ENCODE results near the gene URM1. TPM values are rescaled to one million over a fixed set of nuclear protein-coding genes. Genes with fewer than 3 reads are reported as not detected.

The URM1 gene
- total RNA-seq, 1 experiment from 2014 or later: 45.4 TPM

DNA sequence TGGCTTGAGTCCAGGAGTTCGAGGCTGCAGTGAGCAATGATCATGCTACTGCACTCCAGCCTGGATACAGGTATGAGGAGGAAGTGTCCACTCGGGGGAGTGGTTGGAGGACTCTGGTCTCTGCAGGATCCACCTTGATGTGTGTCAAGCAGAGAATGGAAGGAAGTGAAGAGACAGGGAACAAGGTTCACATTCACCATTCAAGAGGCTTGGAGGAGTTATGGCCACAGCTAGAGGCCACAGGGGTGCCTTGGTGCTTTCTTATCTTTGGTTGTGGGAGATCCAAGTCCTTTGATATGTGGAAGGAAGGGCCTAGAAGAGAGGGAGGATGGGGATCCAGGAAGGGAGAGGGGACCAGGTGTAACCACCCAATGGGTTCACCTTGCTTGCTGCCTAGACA is 44.1 kb downstream of the URM1 start:
- no peak for DNase-seq (ENCODE audit: low read depth, low spot score)

DNA sequence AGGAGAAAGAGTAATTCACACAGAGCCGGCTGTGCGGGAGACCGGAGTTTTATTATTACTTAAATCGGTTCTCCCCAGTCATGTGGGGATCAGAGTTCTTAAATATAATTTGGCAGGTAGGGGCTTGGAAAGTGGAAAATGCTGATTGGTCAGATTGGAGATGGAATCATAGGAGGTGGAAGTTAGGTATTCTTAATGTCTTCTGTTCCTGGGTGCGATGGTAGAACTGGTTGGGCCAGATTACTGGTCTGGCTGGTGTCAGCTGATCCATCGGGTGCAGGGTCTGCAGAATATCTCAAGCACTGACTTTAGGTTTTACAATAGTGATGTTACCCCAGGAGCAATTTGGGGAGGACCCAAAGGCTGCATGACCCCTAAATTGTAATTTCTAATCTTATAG is 44.8 kb downstream of the URM1 start:
- Histone ChIP-seq H3K4me3 (ENCODE audit: low read depth in 2 of 2, low read length in 2 of 2) (no peak overlapping the region), H3K4me1 (ENCODE audit: control insufficient read depth, insufficient read depth, low read length) (peaks cover 4% of the 10 kb centered on the region), H3K9me3 (ENCODE audit: control insufficient read depth, insufficient read depth, low read depth, low read length) (no peaks in the 10 kb centered on the region), H3K36me3 (ENCODE audit: control insufficient read depth, insufficient read depth, low read length) (no peaks in the 10 kb centered on the region), H3K27me3 (ENCODE audit: control insufficient read depth, insufficient read depth, low read length) (no peaks in the 10 kb centered on the region), H3K27ac (ENCODE audit: low read length) (no peak overlapping the region)
- no peak for ATAC-seq
- ChIA-PET CTCF (no interaction called here), POLR2A (no interaction called here)
- intact Hi-C loops (cut with micrococcal nuclease; ENCODE audit: unreplicated experiment): loop anchor here (10.0 kb wide), 1 partner anchor 121 kb away; no protein-coding TSS in a partner anchor
- in situ Hi-C loops (cut with HindIII; ENCODE audit: low pct_unique_long_range_greater_than_20kb, low sequenced_read_pairs): no loop called here
- TF ChIP-seq TCF7L2 (IDR thresholded peaks at IDR 0.05; ENCODE audit: low read depth, low read length) (no peak), POLR2AphosphoS5 (IDR thresholded peaks at IDR 0.05; ENCODE audit: low read depth, low read length) (no peak), SIN3A (IDR thresholded peaks at IDR 0.05; ENCODE audit: borderline replicate concordance, insufficient read depth, low read depth, low read length) (no peak)
- TF ChIP-seq, protein P1, sequence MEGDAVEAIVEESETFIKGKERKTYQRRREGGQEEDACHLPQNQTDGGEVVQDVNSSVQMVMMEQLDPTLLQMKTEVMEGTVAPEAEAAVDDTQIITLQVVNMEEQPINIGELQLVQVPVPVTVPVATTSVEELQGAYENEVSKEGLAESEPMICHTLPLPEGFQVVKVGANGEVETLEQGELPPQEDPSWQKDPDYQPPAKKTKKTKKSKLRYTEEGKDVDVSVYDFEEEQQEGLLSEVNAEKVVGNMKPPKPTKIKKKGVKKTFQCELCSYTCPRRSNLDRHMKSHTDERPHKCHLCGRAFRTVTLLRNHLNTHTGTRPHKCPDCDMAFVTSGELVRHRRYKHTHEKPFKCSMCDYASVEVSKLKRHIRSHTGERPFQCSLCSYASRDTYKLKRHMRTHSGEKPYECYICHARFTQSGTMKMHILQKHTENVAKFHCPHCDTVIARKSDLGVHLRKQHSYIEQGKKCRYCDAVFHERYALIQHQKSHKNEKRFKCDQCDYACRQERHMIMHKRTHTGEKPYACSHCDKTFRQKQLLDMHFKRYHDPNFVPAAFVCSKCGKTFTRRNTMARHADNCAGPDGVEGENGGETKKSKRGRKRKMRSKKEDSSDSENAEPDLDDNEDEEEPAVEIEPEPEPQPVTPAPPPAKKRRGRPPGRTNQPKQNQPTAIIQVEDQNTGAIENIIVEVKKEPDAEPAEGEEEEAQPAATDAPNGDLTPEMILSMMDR (IDR thresholded peaks at IDR 0.05): no peak
- TF ChIP-seq, protein P2, sequence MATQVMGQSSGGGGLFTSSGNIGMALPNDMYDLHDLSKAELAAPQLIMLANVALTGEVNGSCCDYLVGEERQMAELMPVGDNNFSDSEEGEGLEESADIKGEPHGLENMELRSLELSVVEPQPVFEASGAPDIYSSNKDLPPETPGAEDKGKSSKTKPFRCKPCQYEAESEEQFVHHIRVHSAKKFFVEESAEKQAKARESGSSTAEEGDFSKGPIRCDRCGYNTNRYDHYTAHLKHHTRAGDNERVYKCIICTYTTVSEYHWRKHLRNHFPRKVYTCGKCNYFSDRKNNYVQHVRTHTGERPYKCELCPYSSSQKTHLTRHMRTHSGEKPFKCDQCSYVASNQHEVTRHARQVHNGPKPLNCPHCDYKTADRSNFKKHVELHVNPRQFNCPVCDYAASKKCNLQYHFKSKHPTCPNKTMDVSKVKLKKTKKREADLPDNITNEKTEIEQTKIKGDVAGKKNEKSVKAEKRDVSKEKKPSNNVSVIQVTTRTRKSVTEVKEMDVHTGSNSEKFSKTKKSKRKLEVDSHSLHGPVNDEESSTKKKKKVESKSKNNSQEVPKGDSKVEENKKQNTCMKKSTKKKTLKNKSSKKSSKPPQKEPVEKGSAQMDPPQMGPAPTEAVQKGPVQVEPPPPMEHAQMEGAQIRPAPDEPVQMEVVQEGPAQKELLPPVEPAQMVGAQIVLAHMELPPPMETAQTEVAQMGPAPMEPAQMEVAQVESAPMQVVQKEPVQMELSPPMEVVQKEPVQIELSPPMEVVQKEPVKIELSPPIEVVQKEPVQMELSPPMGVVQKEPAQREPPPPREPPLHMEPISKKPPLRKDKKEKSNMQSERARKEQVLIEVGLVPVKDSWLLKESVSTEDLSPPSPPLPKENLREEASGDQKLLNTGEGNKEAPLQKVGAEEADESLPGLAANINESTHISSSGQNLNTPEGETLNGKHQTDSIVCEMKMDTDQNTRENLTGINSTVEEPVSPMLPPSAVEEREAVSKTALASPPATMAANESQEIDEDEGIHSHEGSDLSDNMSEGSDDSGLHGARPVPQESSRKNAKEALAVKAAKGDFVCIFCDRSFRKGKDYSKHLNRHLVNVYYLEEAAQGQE (IDR thresholded peaks at IDR 0.05; ENCODE audit: insufficient read depth in 1 of 2, low read depth in 2 of 2, low read length in 1 of 2): no peak
- BruUV-seq (replicated peaks): no TSS peak
- no peak for DNase-seq (ENCODE audit: low read depth, low spot score)

More for the DNA sequence above, 44.1 kb downstream of the URM1 start:
- intact Hi-C loops (cut with micrococcal nuclease; ENCODE audit: unreplicated experiment): loop anchor here (10.0 kb wide), 1 partner anchor 120 kb away; no protein-coding TSS in a partner anchor
- no peak for ATAC-seq
- Histone ChIP-seq H3K27me3 (ENCODE audit: control insufficient read depth, insufficient read depth, low read length) (no peaks in the 10 kb centered on the region), H3K27ac (ENCODE audit: low read length) (no peak overlapping the region), H3K36me3 (ENCODE audit: control insufficient read depth, insufficient read depth, low read length) (no peaks in the 10 kb centered on the region), H3K4me1 (ENCODE audit: control insufficient read depth, insufficient read depth, low read length) (peaks cover 4% of the 10 kb centered on the region), H3K9me3 (ENCODE audit: control insufficient read depth, insufficient read depth, low read depth, low read length) (no peaks in the 10 kb centered on the region), H3K4me3 (ENCODE audit: low read depth in 2 of 2, low read length in 2 of 2) (no peak overlapping the region)
- in situ Hi-C loops (cut with HindIII; ENCODE audit: low pct_unique_long_range_greater_than_20kb, low sequenced_read_pairs): no loop called here
- POLR2A ChIA-PET: no interaction called here
- no TSS peak for BruUV-seq (replicated peaks)
- CTCF ChIA-PET: no interaction called here
- TF ChIP-seq, protein P2 (IDR thresholded peaks at IDR 0.05; ENCODE audit: insufficient read depth in 1 of 2, low read depth in 2 of 2, low read length in 1 of 2): no peak
- TF ChIP-seq POLR2AphosphoS5 (IDR thresholded peaks at IDR 0.05; ENCODE audit: low read depth, low read length) (no peak), TCF7L2 (IDR thresholded peaks at IDR 0.05; ENCODE audit: low read depth, low read length) (no peak), SIN3A (IDR thresholded peaks at IDR 0.05; ENCODE audit: borderline replicate concordance, insufficient read depth, low read depth, low read length) (no peak)
- TF ChIP-seq, protein P1 (IDR thresholded peaks at IDR 0.05): no peak

Measured in Panc1 (cell line).